Measurements from ENCODE around the gene SLC35B2.
A peak's percentile ranks its signal among the peaks of the same experiment; 100 is the strongest.

The SLC35B2 gene

GRCh38 chr6:44263354-44264100 is 6.2 kb upstream of the SLC35B2 start:
- TF ChIP-seq, protein P1, sequence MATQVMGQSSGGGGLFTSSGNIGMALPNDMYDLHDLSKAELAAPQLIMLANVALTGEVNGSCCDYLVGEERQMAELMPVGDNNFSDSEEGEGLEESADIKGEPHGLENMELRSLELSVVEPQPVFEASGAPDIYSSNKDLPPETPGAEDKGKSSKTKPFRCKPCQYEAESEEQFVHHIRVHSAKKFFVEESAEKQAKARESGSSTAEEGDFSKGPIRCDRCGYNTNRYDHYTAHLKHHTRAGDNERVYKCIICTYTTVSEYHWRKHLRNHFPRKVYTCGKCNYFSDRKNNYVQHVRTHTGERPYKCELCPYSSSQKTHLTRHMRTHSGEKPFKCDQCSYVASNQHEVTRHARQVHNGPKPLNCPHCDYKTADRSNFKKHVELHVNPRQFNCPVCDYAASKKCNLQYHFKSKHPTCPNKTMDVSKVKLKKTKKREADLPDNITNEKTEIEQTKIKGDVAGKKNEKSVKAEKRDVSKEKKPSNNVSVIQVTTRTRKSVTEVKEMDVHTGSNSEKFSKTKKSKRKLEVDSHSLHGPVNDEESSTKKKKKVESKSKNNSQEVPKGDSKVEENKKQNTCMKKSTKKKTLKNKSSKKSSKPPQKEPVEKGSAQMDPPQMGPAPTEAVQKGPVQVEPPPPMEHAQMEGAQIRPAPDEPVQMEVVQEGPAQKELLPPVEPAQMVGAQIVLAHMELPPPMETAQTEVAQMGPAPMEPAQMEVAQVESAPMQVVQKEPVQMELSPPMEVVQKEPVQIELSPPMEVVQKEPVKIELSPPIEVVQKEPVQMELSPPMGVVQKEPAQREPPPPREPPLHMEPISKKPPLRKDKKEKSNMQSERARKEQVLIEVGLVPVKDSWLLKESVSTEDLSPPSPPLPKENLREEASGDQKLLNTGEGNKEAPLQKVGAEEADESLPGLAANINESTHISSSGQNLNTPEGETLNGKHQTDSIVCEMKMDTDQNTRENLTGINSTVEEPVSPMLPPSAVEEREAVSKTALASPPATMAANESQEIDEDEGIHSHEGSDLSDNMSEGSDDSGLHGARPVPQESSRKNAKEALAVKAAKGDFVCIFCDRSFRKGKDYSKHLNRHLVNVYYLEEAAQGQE (IDR thresholded peaks at IDR 0.05; ENCODE audit: insufficient read depth in 1 of 2, low read depth in 2 of 2, low read length in 2 of 2): no peak
- peak; percentile 17; the same call in 1 of the 2 replicates for TF ChIP-seq SIN3A (IDR thresholded peaks at IDR 0.05; ENCODE audit: borderline replicate concordance, insufficient read depth, low read length)

- no peak for TF ChIP-seq TAF1 (IDR thresholded peaks at IDR 0.05; ENCODE audit: borderline replicate concordance, insufficient read depth, low read length)
- TF ChIP-seq FOXP2 (optimal IDR thresholded peaks at IDR 0.05; ENCODE audit: borderline replicate concordance, extremely low read depth, extremely low read length, insufficient read depth): no peak
- TF ChIP-seq POLR2AphosphoS5 (IDR thresholded peaks at IDR 0.05; ENCODE audit: low read depth, low read length): no peak
- no peak for TF ChIP-seq SIN3A (IDR thresholded peaks at IDR 0.05; ENCODE audit: borderline replicate concordance, insufficient read depth, low read length)
- TF ChIP-seq, protein P1 (IDR thresholded peaks at IDR 0.05; ENCODE audit: insufficient read depth in 1 of 2, low read depth in 2 of 2, low read length in 2 of 2): no peak
Measured at GRCh38 chr6:44262467-44263353, 5.4 kb upstream of the SLC35B2 start.

DNA sequence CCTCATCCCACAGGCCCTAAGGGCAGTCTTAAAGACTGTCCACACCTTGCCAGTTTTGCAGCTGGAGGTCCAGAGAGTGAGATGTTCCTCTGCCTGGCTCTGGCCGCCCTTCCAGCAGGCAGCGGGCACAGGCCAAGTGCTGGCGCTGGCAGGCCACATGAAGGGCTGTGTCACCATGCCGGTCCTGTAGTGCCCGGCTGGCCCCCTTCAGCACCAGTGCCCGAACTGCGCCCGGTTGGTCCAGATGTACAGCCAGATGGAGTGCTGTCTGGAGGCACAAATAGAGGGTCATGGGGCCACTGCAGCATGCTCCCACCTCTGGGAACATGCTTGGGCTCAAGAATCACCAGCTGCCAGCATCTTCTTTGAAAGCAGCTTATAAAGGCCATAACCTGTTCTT is 4.3 kb upstream of the SLC35B2 start:
- TF ChIP-seq POLR2AphosphoS5 (IDR thresholded peaks at IDR 0.05; ENCODE audit: low read depth, low read length): no peak
- TF ChIP-seq TAF1 (IDR thresholded peaks at IDR 0.05; ENCODE audit: borderline replicate concordance, insufficient read depth, low read length): no peak
- TF ChIP-seq SIN3A (IDR thresholded peaks at IDR 0.05; ENCODE audit: borderline replicate concordance, insufficient read depth, low read length): no peak
- TF ChIP-seq FOXP2 (optimal IDR thresholded peaks at IDR 0.05; ENCODE audit: borderline replicate concordance, extremely low read depth, extremely low read length, insufficient read depth): no peak
- TF ChIP-seq, protein P1 (IDR thresholded peaks at IDR 0.05; ENCODE audit: insufficient read depth in 1 of 2, low read depth in 2 of 2, low read length in 2 of 2): no peak

DNA sequence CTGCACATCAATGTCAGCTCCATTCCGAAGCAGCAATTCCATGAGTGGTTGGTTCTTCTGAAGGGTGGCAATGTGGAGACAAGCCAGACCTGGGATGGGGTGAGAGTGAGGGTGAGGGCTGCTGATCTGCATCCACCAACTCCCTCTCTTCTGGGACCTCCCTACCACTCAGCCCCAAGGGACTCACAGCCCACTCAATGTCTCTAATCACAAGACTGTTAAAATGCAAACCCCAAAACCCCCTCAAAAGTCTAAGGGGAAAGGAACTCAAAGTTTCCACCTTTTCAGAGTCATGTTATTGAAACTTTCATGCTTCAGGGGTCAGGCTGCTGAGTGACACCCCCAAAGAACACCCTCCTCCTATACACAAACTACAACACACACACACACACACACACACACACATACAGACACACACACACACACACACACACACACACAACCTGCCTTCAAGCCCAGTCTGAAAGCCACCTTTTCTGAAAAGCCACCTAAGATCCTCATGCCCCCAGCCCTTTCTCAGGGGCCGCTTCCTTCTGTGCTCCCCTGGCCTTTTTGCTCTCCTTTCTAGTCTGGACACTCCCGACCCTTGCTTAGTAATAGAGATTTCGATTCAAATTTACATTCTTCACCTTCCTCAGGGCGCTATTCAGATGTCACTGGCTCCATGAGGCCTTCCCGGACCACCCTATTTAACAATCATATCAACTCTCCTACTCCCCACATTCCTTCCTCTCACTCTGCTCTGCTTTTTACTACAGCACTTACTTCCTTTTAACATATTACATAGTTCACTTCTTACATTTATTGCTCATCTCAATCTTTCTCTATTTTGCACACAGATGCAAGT is 3.3 kb upstream of the SLC35B2 start:
- TF ChIP-seq FOXP2 (optimal IDR thresholded peaks at IDR 0.05; ENCODE audit: borderline replicate concordance, extremely low read depth, extremely low read length, insufficient read depth): no peak
- no peak for TF ChIP-seq SIN3A (IDR thresholded peaks at IDR 0.05; ENCODE audit: borderline replicate concordance, insufficient read depth, low read length)
- TF ChIP-seq, protein P1 (IDR thresholded peaks at IDR 0.05; ENCODE audit: insufficient read depth in 1 of 2, low read depth in 2 of 2, low read length in 2 of 2): no peak
- TF ChIP-seq POLR2AphosphoS5 (IDR thresholded peaks at IDR 0.05; ENCODE audit: low read depth, low read length): no peak
- TF ChIP-seq TAF1 (IDR thresholded peaks at IDR 0.05; ENCODE audit: borderline replicate concordance, insufficient read depth, low read length): no peak

All from PFSK-1 (cell line).